LNCAP (cell line): ENCODE measurements around the gene GSG1L.

Experiments
- TF ChIP-seq, protein P1 (sequence below): fragments of 450-650 bp; IDR thresholded peaks from 2 replicates; pipeline ENCODE4 v1.5.1; 2017; ENCODE audit warnings: mild to moderate bottlenecking

GSG1L gene

GRCh38 chr16:28061352-28062101 lies 2.0 kb downstream of the GSG1L start:
- TF ChIP-seq, protein P1, sequence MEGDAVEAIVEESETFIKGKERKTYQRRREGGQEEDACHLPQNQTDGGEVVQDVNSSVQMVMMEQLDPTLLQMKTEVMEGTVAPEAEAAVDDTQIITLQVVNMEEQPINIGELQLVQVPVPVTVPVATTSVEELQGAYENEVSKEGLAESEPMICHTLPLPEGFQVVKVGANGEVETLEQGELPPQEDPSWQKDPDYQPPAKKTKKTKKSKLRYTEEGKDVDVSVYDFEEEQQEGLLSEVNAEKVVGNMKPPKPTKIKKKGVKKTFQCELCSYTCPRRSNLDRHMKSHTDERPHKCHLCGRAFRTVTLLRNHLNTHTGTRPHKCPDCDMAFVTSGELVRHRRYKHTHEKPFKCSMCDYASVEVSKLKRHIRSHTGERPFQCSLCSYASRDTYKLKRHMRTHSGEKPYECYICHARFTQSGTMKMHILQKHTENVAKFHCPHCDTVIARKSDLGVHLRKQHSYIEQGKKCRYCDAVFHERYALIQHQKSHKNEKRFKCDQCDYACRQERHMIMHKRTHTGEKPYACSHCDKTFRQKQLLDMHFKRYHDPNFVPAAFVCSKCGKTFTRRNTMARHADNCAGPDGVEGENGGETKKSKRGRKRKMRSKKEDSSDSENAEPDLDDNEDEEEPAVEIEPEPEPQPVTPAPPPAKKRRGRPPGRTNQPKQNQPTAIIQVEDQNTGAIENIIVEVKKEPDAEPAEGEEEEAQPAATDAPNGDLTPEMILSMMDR: no peak

DNA sequence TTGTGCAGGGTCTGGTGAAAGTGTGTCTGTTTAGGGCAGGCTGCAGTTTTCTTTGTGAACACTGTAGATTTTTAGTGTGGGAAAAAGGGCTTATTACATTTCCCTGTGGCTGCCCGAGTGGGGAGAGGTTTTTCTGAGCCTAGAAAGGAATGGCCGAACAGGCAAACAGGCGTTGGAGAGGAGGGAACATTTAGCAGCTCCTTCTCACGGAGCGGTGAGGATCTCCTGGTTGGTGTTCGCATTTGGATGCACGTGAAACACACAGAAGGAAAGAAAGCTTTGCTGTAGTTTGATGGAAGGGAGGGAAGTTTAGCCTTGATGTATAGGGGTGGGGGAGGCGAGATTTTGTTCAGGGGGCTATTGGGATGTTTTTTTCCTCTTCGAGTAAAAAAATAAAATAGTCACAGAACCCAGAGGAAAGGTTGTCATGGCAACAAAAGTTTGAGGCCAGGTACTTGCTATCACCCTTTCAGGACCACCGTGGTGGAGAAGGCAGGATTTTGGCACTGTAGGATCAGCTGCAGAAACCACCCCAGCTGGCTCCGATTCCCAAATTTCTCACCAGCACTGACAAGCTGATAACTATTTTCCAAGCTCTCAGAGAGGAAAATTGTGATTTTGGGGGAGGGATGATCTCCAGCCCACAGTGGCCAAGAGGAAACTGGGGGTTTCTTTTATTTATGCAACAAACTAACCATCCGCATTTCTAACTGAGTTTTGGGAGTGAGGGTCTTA lies 3.5 kb downstream of the GSG1L start:
- TF ChIP-seq, protein P1: no peak

DNA sequence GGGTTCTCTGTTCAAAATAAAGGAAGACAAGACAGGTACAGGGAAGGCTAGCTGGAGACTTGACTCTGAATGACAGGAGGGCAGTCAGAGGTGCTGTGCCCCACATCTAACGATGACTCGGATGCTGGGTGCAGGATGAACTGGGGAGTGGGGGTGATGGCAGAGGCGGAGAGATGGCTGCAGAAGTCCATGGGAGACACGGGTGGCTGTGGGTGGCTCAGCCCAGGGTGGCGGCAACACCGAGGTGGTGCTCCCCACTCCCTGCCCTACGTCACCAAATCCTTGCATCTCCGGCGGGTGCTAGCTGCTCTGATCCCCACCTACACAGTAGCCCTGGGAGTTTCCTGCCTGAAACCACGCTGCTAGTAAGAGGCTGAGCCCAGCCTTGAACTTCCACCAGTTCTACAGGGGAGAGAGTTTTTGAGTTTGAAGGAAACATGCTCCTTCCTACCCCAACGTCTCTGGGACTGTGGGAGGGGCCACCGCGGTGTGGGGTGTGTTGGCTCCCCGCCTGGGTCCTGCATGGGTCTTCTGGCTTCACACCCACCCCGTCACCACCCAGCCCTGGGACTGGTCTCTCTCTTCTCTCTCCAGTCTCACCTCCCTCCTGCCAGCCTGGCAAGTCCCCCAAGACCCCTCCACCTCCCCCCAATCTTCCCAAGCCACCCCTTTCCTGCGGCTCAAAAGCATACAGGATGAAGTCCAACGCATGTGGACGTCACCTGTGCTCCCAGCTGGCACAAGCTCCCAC lies 4.5 kb downstream of the GSG1L start:
- TF ChIP-seq, protein P1: no peak

- TF ChIP-seq, protein P1: no peak
These were observed 5.6 kb downstream of the GSG1L start for GRCh38 chr16:28057949-28058348.

DNA sequence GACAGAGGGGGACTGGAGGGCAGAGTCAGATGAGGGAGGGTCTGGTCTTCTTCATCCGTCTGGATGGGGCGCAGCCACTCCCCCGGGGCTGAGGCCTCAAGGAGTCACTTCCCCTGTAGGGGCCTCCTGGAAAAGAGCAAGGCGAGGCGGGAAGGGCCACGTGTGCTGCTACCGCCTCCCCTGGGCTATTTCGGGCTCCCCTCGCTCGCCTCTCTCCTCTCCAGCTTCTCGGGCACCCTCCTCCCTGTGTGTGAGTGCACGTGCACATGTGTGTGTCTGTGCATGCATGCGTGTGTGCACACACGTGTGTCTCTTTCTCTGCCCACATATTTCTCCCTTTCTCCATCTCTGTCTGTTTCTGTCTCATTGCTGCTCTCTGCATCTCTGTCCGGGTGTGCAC lies 10.1 kb downstream of the GSG1L start:
- TF ChIP-seq, protein P1: no peak

- TF ChIP-seq, protein P1: no peak
These were observed 11.0 kb downstream of the GSG1L start for GRCh38 chr16:28052274-28053128.

DNA sequence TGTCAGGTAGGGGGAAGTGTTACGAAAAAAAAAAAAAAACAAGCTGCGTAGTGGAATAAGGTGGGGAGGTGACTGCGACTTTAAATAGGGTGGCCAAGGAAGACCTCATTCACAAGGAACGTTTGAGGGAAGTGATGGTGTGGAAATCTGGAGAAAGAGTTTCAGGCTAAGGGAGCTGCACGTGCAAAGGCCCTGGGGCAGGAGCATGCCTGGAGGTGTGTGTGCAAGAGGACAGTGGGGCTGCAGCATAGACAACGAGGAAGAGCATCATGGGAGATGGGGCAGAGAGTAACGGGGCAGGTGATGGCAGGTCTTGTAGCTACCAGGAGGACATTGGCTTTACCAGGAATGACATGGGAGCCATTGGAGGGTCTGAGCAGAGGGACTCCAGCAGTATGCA lies 12.0 kb downstream of the GSG1L start:
- TF ChIP-seq, protein P1: no peak
